ENCODE results near the gene AJUBA. TPM values are rescaled to one million over a fixed set of nuclear protein-coding genes. Genes with fewer than 3 reads are reported as not detected.
"Not testable (repeated sequence)": the region's sequence is repeated elsewhere in the genome, so short reads cannot be mapped to it uniquely, and the experiment has no call there.

Gene AJUBA
- total RNA-seq, 1 donor from 2014 or later: 53.3 TPM

GRCh38 chr14:22951795-22952194 lies 30.6 kb downstream of the AJUBA start:
- DNase-seq (ENCODE audit: low spot score): not testable (repeated sequence)

GRCh38 chr14:22945642-22946041 lies 36.7 kb downstream of the AJUBA start:
- no peak for DNase-seq (ENCODE audit: low spot score)

- no peak for DNase-seq (ENCODE audit: low spot score)
Observed at GRCh38 chr14:22939684-22940083, 42.7 kb downstream of the AJUBA start.

- no peak for DNase-seq (ENCODE audit: low spot score)
Observed at GRCh38 chr14:22935156-22935555, 47.2 kb downstream of the AJUBA start.

GRCh38 chr14:22932146-22932545 lies 50.2 kb downstream of the AJUBA start:
- DNase-seq (ENCODE audit: low spot score): no peak

GRCh38 chr14:22929961-22930364 lies 52.4 kb downstream of the AJUBA start:
- no peak for DNase-seq (ENCODE audit: low spot score)

- peak; percentile 99 for DNase-seq (ENCODE audit: low spot score)
Observed at GRCh38 chr14:22929104-22929960, 53.0 kb downstream of the AJUBA start, which contains the start of gene PRMT5. PRMT5 (minus strand) TSS chr14:22929376; CDS start chr14:22929361, 15 bp downstream.

GRCh38 chr14:22928237-22929103 lies 53.9 kb downstream of the AJUBA start:
- no peak for DNase-seq (ENCODE audit: low spot score)

GRCh38 chr14:22926316-22926715 lies 56.0 kb downstream of the AJUBA start:
- no peak for DNase-seq (ENCODE audit: low spot score)

GRCh38 chr14:22925513-22925912 lies 56.8 kb downstream of the AJUBA start:
- no peak for DNase-seq (ENCODE audit: low spot score)

GRCh38 chr14:22923746-22924145 lies 58.6 kb downstream of the AJUBA start:
- DNase-seq (ENCODE audit: low spot score): no peak

GRCh38 chr14:22922294-22922693 lies 60.1 kb downstream of the AJUBA start:
- DNase-seq (ENCODE audit: low spot score): no peak

Other genes with a start within 250 kb of the AJUBA start
- gene OXA1L, start 215.9 kb downstream of the AJUBA start, total RNA-seq: 114 TPM
- gene SLC7A7, start 167.1 kb downstream of the AJUBA start, total RNA-seq: 72.7 TPM
- 85.1 TPM for gene MRPL52, start 152.7 kb downstream of the AJUBA start, total RNA-seq
- 222 TPM for gene MMP14, start 146.0 kb downstream of the AJUBA start, total RNA-seq
- 315 TPM for gene LRP10, start 110.8 kb downstream of the AJUBA start, total RNA-seq
- gene REM2, start 99.3 kb downstream of the AJUBA start, total RNA-seq: 1.4 TPM
- gene RBM23, start 63.4 kb downstream of the AJUBA start, total RNA-seq: 76.5 TPM
- 51.0 TPM for gene PRMT5, start 53.2 kb downstream of the AJUBA start, total RNA-seq
- 38.8 TPM for gene HAUS4, start 25.5 kb downstream of the AJUBA start, total RNA-seq
- 13.9 TPM for gene C14orf93, start 27.6 kb upstream of the AJUBA start, total RNA-seq
- gene PSMB5, start 52.3 kb upstream of the AJUBA start, total RNA-seq: 103 TPM
- gene PSMB11, start 59.7 kb upstream of the AJUBA start, total RNA-seq: not detected
- gene CDH24, start 75.0 kb upstream of the AJUBA start, total RNA-seq: 22.1 TPM
- 196 TPM for gene ACIN1, start 112.6 kb upstream of the AJUBA start, total RNA-seq
- 46.1 TPM for gene C14orf119, start 113.0 kb upstream of the AJUBA start, total RNA-seq
- not detected for gene CIROP, start 122.4 kb upstream of the AJUBA start, total RNA-seq
- 0.20 TPM for gene CEBPE, start 136.7 kb upstream of the AJUBA start, total RNA-seq
- 98.5 TPM for gene SLC7A8, start 201.1 kb upstream of the AJUBA start, total RNA-seq

Measured in mucosa of gallbladder (tissue), 1 donor.